Calu3 (cell line): ENCODE results near the gene STX8. TPM values are rescaled to one million over a fixed set of nuclear protein-coding genes. Genes with fewer than 3 reads are reported as not detected.
A peak's percentile ranks its signal among the peaks of the same experiment; 100 is the strongest.

Source experiments
- BruUV-seq: library from RNA; stranded (reverse); fragments of 400-500 nt; replicated peaks from 2 replicates; lab custom pipeline; 2021; lab: Mats Ljungman, UMichigan
- CTCF ChIA-PET: fragments of 300-600 bp; sonication (Branson Sonifier 250); formaldehyde crosslinking; loops from one replicate; lab custom pipeline; 2022; ENCODE audit warnings: antibody characterized with exemption; lab: Charles Lee
- DNase-seq: peaks from one replicate; pipeline ENCODE4 v3.0.0; 2022
- H3K27ac Mint-ChIP-seq: one replicate; pipeline ENCODE4 v1.8.0; 2022; ENCODE audit warnings: mixed read lengths; ENCODE audit not compliant: unreplicated experiment
- H3K27me3 Mint-ChIP-seq: one replicate; pipeline ENCODE4 v1.8.0; 2022; ENCODE audit warnings: mixed read lengths; ENCODE audit not compliant: unreplicated experiment
- H3K36me3 Mint-ChIP-seq: one replicate; pipeline ENCODE4 v1.8.0; 2022; ENCODE audit warnings: mild to moderate bottlenecking, moderate library complexity, mixed read lengths; ENCODE audit not compliant: insufficient read depth, unreplicated experiment
- H3K4me1 Mint-ChIP-seq: one replicate; pipeline ENCODE4 v1.8.0; 2022; ENCODE audit warnings: mild to moderate bottlenecking, low read depth, mixed read lengths; ENCODE audit not compliant: unreplicated experiment
- H3K4me3 Mint-ChIP-seq: one replicate; pipeline ENCODE4 v1.8.0; 2022; ENCODE audit warnings: mild to moderate bottlenecking, low read depth, moderate library complexity, mixed read lengths; ENCODE audit not compliant: unreplicated experiment
- H3K9me3 Mint-ChIP-seq: one replicate; pipeline ENCODE4 v1.8.0; 2022; ENCODE audit warnings: low read depth, mixed read lengths; ENCODE audit not compliant: unreplicated experiment
- intact Hi-C: fragments of 100-400 bp; cut with micrococcal nuclease; formaldehyde crosslinking; loops from one replicate; pipeline ENCODE4 v1.10.0; 2022; ENCODE audit not compliant: unreplicated experiment
- total RNA-seq: library from RNA; stranded (reverse); gene quantifications from 2 replicates; pipeline ENCODE4 v1.2.3, GENCODE V29; 2022
- TF ChIP-seq, protein P1 (sequence below): fragments of 200-600 bp; IDR thresholded peaks from one replicate; pipeline ENCODE4 v1.8.0; 2022; ENCODE audit warnings: antibody characterized with exemption; ENCODE audit not compliant: unreplicated experiment

The STX8 gene
- total RNA-seq, 1 experiment from 2014 or later, result 32.4 TPM

- no TSS peak for BruUV-seq
- TF ChIP-seq, protein P1, sequence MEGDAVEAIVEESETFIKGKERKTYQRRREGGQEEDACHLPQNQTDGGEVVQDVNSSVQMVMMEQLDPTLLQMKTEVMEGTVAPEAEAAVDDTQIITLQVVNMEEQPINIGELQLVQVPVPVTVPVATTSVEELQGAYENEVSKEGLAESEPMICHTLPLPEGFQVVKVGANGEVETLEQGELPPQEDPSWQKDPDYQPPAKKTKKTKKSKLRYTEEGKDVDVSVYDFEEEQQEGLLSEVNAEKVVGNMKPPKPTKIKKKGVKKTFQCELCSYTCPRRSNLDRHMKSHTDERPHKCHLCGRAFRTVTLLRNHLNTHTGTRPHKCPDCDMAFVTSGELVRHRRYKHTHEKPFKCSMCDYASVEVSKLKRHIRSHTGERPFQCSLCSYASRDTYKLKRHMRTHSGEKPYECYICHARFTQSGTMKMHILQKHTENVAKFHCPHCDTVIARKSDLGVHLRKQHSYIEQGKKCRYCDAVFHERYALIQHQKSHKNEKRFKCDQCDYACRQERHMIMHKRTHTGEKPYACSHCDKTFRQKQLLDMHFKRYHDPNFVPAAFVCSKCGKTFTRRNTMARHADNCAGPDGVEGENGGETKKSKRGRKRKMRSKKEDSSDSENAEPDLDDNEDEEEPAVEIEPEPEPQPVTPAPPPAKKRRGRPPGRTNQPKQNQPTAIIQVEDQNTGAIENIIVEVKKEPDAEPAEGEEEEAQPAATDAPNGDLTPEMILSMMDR, result no peak
- CTCF ChIA-PET, result no interaction called here
- H3K27me3 Mint-ChIP-seq, result peaks cover 13% of the 10 kb centered on the region
- intact Hi-C loops, result no loop called here
- DNase-seq, result no peak
- no peak overlapping the region for H3K4me3 Mint-ChIP-seq
- no peaks in the 10 kb centered on the region for H3K4me1 Mint-ChIP-seq
- H3K36me3 Mint-ChIP-seq, result no peaks in the 10 kb centered on the region
- H3K9me3 Mint-ChIP-seq, result peaks cover 2% of the 10 kb centered on the region
- H3K27ac Mint-ChIP-seq, result no peak overlapping the region
Measured at GRCh38 chr17:9594065-9594464, 18.4 kb upstream of the STX8 start.

DNA sequence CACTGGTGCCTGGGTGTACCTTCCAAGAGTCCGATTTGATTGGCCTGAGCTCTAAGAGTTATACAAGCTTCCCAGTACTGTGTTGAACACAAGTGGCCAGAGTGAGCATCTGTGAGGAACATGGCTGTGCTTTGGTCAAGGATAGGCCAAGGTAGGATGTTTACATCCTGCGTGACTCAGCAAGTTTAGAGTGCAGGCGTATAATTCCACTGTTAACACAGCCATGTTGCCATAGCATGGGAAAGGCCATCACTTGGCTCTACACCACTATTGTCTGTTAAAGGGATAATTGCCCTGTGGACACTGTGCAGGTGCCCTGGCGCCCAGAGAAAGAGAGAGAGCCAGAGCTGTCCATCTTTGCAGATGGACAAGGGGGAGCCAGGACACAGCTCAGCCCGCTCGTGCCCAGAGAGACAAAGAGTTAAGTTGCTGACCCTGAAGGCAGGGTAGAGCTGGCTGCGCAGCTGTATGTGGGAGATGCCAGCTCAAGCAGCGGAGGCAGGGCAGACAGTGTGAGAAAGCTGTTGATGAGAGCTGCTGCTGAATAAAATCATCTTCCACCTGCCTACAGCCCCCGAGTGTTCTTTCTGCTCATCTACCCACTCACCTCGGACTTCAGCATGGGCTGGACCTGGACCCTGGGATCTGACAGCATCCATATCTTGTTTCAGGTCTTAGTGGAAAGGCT, 12.5 kb upstream of the STX8 start:
- CTCF ChIA-PET, result no interaction called here
- no peaks in the 10 kb centered on the region for H3K4me1 Mint-ChIP-seq

DNA sequence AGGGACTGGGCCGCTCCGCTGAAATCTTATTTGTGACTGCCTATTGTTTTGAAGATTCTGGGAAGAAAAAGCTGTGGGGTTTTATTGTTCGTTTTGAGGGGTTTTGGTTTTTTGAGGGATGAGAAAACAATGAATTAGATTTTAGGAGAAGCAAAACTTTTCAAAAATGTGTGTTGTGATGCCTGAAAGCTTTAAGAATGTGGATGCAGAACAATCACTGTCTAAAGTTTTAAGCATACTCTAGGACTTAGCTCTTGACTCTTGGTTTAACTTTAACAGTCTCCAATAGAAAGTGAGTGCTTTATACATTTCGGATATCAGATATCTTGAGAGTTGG, 1.7 kb upstream of the STX8 start:
- intact Hi-C loops, result loop anchor here (5.0 to 10.0 kb wide), 2 partner anchors 70 to 97 kb away; partner anchors contain the start of gene USP43
- Mint-ChIP-seq H3K4me3 (no peak overlapping the region), H3K27me3 (no peaks in the 10 kb centered on the region), H3K36me3 (peaks cover 18% of the 10 kb centered on the region), H3K9me3 (no peaks in the 10 kb centered on the region), H3K4me1 (peaks cover 14% of the 10 kb centered on the region), H3K27ac (no peak overlapping the region)
- no peak for DNase-seq
- CTCF ChIA-PET, result interaction anchor here (1.1 to 1.2 kb wide), 3 partner anchors 67 to 351 kb away, joined by 4 to 6 read pairs (median 4); no protein-coding TSS in a partner anchor
- TF ChIP-seq, protein P1, result no peak
- BruUV-seq, result no TSS peak

More for the DNA sequence above, 12.5 kb upstream of the STX8 start:
- TF ChIP-seq, protein P1, result no peak
- BruUV-seq, result no TSS peak
- intact Hi-C loops, result no loop called here
- Mint-ChIP-seq H3K27ac (no peak overlapping the region), H3K9me3 (peaks cover 2% of the 10 kb centered on the region), H3K27me3 (no peaks in the 10 kb centered on the region), H3K4me3 (no peak overlapping the region), H3K36me3 (no peaks in the 10 kb centered on the region)
- DNase-seq, result no peak

DNA sequence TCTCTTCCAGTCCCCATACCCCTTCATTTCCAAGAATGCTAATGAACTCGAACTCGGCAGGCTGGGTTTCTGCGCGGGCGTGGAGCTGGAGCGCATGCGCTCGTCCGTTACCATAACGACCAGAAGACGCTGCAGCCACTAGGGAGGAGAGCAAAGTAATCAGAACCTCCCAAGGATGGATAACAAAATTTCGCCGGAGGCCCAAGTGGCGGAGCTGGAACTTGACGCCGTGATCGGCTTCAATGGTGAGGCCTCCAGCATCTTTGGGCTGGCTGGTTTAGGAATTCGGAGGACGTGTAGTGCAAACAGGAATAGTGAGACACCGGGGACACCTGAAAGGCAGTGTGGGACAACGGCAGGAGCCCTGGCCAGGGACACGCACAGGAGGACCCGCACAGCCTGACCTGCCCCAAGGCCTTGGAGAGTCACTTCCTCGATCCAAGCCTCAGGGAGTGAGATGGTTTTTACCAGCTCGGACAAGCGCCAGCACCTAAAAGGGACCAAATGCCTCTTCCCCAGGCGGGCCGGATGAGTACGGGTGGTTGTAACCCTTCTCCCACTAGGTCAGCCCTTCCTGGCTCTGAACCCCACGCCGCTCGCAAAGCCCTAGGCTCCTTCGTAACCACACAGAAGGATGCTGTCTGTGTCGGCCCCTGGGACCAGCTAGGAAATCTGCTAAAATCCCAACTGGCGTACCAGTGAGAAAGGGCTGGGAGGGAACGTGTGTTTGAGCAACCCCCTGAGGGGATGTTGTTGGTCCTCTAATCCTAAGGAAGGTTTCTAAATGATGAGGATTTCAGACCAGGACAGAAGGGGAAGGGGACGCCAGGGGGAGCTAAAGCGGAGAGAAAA, 1.1 kb upstream of the STX8 start, which contains the start of gene CFAP52:
TSS of gene CFAP52 (plus strand) at position 122 of the 852 bp plus-strand sequence. CDS start at position 176, 54 bp downstream.
- intact Hi-C loops, result loop anchor here (5.0 to 10.0 kb wide), 2 partner anchors 71 to 98 kb away; partner anchors contain the start of gene USP43
- CTCF ChIA-PET, result interaction anchor here (1.0 to 1.2 kb wide), 4 partner anchors 67 to 352 kb away, joined by 3 to 6 read pairs (median 4); no protein-coding TSS in a partner anchor
- TF ChIP-seq, protein P1, result peak; percentile 37
- BruUV-seq, result no TSS peak
- H3K27ac Mint-ChIP-seq, result peak within 1 kb of the TSS; percentile 88
- H3K4me1 Mint-ChIP-seq, result peaks cover 14% of the 10 kb centered on the region
- H3K9me3 Mint-ChIP-seq, result no peaks in the 10 kb centered on the region
- DNase-seq, result peak; percentile 61
- no peaks in the 10 kb centered on the region for H3K27me3 Mint-ChIP-seq
- peaks cover 18% of the 10 kb centered on the region for H3K36me3 Mint-ChIP-seq
- H3K4me3 Mint-ChIP-seq, result peak within 1 kb of the TSS; percentile 100
